Cardiac fibroblast (primary cell): Measurements from ENCODE around the gene CAMKMT.
A peak's percentile ranks its signal among the peaks of the same experiment; 100 is the strongest.

Experiments used
- DNase-seq, 2 donors: peaks; one replicate each; pipeline versions ENCODE4 v3.0.0 to v3.0.0-alpha.2; 2010; ENCODE audit warnings: low read depth in 2 of 2
- H3K4me3 ChIP-seq, 2 donors: replicated peaks in 1 of 2; 1 replicate in 1 of 2; 2 replicates in 1 of 2; pipeline ENCODE4 v1.5.1; 2011; ENCODE audit warnings: low read depth in 2 of 2, low read length in 2 of 2, mild to moderate bottlenecking in 2 of 2, moderate library complexity in 1 of 2
- CTCF ChIP-seq: IDR thresholded peaks from one replicate; pipeline ENCODE4 v1.5.1; 2011; ENCODE audit warnings: low read depth, mild to moderate bottlenecking, low read length, inconsistent platforms

The CAMKMT gene

DNA sequence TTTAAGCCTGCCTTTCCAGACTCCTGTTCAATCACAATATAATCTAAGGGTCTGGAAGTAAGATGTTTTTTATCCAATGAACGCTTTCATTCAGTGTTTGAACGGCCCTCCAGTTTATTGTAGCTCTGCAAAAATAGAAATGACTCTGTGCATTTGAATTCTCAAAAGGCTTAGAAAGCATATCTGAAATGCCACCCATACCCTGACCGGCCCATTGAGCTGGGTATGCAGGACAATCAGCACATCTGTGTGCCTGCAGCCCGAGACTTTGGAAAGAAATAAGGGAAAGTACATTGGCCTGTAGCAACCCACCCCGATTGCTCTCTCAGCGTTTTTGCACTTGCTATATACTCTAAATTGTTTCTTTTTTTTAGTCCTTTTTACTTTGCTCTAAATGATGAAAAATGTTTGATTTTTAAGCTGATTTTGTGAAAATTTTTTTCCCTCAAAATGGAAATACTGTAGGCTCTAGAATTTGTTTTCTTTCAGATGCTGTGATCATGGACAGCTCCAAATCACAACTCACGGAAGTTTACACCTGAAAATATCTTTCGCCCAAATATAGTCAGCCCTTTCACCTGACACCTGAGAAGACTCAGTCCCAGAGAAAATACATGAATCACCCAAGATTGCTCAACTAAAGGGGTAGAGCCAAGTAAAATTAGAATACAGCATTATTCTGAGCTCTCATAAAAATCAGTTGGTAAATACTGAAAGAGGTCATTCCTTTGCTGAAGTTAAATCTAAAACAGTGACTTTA is 385.3 kb downstream of the CAMKMT start:
- DNase-seq = no peak
- no peak for TF ChIP-seq CTCF
- no peak overlapping the region for H3K4me3 ChIP-seq

DNA sequence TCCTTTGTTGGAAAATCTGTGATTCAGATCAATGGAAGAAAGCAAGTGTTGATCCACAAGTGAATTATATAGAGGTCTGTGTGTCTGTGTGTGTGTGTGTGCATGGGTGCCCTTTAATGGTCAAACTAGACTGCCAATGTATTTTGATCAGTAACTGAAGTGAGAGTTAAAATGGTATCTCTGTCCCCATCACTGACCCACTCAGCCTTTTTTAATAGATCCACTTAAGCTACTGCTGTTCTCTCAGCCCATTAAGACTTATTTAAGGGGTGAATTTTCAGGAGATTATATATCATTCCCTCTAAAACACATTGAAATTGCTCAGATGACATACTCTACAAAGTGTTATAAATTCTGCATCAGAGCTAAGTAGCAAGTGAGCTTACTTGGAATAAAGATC is 386.0 kb downstream of the CAMKMT start:
- H3K4me3 ChIP-seq = no peak overlapping the region
- DNase-seq = no peak
- no peak for TF ChIP-seq CTCF

DNA sequence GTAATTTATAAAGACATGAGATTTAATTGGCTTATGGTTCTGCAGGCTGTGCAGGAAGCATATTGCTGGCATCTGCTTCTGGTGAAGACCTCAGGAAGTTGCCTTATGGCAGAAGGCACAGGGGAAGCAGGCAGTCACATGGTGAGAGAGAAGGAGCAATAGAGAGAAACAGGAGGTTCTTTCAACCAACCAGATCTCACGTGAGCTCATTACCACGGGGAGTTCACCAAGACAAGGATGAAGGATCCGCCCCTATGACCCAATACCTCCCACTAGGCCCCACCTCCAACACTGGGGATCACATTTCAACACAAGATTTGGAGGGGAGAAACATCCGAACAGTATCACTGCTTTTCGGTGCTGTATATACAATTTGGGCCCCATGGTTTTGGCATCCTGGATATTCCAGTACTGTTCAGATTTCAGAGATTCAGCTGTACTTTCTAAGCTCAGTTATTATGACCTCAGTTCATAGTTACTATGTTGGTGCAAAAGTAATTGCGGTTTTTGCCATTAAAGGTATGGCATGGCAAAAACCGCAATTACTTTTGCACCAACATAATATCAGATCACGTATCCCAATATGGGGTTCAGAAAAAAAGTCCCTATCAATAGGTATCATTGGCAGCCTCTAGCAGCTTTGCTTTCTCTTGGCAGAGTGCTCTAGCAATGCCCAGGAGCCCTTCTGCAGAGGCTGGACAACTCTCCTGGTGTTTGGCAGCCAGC is 390.2 kb downstream of the CAMKMT start:
- no peak overlapping the region for H3K4me3 ChIP-seq
- TF ChIP-seq CTCF = no peak
- no peak for DNase-seq

DNA sequence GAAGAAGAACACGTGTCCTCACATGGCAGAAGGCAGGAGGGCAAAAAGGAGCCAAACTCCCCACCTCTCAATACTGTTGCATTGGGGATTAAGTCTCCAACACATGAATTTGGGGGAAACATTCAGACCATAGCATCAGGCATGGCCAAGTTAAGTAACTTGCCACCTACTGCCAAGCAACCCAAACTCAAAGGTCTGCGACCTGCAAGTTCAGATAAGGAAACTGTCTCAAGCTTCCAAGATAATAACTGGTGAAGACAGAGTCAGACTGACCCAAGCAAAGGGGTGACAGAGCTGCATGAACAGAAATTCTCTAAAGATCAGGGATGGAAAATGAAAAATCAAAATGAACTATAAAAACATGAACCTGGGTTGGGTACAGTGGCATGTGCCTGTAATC is 391.0 kb downstream of the CAMKMT start:
- no peak for TF ChIP-seq CTCF
- no peak overlapping the region for H3K4me3 ChIP-seq
- no peak for DNase-seq

GRCh38 chr2:44753552-44754285 is 392.0 kb downstream of the CAMKMT start:
- DNase-seq = peak in 1 of 2 donors; percentile 33
- no peak for TF ChIP-seq CTCF

GRCh38 chr2:44758591-44758990 is 396.8 kb downstream of the CAMKMT start:
- no peak for DNase-seq
- H3K4me3 ChIP-seq = no peak overlapping the region
- TF ChIP-seq CTCF = no peak

More at GRCh38 chr2:44753552-44754285, 392.0 kb downstream of the CAMKMT start:
- no peak overlapping the region for H3K4me3 ChIP-seq
